ENCODE measurements around the gene FNTB.
A peak's percentile ranks its signal among the peaks of the same experiment; 100 is the strongest.

Gene FNTB

DNA sequence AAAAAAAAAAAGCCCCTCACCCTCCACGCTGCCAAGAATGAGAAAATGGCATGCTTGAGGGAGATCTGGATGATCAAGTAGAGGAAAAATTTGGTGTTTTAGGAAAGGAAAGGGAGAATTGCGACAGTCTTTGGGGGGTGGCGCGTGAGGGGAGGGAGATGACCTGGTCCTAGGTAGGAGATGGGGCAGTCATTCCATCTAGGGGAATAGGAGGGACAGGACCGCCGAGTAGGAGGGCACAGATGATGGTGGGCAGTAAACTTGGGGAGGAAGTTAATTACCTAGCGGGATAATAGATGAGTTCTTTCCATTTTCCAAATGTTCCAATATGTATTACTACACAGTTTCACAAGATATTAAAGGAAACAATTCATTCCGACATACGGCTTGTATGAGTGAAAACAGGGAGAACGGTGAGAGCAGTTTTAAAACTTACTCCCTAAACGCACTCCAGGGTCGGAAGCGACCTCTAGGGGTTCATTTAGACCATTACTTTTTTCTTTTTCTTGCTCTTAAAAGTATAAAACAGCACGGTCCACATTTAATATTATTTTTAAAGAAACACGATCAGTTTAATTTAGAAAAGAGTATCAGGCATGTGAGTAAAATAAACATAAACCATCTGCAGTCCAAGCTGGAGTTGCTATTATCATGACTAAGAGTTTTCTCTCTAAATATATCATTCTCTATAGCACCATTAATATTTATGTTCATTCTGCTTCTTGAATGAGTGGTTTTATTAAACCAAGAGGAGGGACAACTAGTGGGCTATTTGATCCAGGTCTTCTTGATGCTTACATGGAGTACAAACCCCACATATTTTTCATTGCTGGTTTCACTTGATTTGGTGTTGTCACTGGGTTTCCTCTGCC, 3.0 kb upstream of the FNTB start:
- peak; percentile 80 for DNase-seq

DNA sequence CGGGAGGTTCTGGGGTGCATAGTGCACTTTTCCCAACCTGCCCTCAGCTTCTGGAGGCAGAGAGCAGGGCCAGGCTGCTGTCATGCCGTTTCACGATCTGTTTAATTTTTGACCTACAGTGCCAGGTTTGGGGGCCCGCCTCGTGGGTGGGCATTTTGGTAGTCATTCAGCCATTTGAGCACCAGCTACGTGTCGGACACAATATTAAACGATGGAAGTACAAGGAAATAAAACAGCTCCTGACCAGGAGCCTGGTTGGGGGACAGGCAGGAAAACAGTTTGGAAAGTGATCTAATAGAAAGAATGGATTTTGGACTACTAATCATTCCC, 708 bp downstream of the FNTB start:
- DNase-seq: no peak

DNA sequence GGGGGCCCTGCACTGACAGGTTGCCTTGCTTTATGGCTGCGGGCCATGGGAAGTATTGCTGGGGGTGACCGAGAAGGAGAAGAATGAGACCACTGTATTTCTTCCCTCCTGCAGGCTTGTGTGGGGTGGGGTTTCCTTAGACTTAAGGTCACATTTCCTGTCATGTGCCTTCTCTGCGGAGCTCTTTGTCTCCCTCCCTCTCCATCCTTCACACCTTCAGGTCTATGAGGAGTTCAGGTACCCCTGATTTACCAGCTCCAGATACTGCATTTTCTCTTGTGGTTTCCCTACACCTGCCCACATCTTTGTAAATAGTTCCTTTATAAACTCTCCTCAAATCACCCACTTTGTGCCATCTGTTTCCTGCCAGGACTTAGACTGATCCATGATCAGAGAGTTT, 3.6 kb downstream of the FNTB start:
- DNase-seq: no peak

GRCh38 chr14:64990939-64991338, 4.2 kb downstream of the FNTB start:
- no peak for DNase-seq

DNA sequence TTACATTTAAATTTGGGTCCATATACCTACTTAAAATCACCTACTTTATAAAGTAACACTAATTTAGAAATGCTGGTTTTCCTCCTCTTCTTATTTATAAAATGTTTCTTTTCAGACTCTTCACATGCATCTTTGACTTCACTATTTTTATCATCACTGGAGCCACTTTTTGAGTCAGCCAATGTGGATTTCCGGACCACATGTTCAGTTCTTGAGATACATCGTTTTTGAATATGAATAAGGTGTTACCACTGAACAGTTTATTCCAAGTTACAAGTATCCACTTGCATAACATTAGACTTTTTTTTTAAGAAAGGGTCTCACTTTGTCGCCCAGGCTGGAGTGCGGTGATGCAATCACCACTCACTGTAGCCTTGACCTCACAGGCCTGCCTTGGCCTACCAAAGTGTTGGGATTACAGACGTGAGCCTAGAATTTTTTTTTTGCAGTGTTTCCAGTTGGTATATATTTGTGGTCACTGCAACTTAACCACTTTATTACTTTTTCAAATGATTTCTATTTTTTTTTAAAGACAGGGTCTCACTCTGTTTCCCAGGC, 5.7 kb downstream of the FNTB start:
- no peak for DNase-seq

DNA sequence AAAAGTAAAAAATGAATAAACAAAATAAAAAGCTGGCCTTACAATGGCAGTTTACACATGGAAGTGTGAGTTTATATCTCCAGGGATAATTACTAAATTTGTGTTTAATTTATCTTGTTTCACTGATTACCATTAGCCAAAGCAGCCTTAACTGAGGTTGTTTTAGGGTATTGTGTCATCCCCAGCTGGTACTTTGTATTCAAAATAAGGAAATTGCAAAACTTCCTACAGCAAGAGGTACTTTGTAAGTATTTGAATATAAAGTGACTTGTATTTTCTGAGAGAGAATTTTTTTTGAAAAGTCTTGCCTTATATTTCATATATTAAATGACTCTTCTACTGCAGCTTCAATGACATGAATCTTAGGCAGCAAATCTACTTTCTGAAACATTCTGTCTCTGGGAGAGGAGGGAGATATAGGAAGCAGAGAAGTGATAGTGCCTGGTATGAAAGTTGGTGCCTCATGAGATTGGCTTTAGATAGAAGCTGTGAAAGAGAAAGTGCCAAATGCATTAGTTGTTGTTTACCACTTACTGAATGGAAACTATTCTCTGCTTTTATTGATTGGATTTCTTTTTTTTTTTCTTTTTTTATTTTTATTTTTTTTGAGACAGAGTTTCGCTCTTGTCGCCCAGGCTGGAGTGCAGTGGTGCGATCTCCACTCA, 6.7 kb downstream of the FNTB start:
- DNase-seq: no peak

DNA sequence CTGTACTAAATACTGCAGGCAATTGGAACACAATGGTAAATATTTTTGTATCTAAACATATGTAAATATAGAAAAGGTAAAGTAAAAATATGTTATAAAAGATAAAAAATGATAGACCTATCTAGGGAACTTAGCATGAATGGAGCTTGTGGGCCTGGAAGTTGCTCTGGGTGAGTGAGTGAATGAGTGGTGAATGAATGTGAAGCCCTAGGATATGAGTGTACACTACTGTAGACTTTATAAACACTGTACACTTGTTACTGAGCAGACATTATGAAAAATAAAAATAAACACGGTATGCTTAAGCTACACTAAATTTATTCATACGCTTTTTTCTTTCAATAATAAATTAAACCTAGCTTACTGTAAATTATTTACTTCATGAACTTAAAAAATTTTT, 7.8 kb downstream of the FNTB start:
- DNase-seq: no peak

DNA sequence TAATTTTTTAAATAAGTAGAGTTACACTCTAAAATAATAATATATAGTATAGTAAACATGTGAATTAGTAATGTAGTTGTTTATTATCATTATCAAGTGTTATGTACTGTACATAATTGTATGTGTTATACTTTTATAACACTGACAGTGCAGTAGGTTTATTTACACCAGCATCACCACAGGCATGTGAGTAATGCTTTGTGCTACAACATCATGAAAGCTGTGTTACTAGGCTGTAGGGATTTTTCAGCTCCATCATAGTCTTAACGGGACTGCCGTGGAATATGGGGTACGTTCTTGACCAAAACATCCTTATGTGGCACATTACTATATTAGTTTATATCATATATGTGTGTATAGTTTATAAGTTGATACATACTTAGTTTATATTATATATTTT, 8.6 kb downstream of the FNTB start:
- no peak for DNase-seq

DNA sequence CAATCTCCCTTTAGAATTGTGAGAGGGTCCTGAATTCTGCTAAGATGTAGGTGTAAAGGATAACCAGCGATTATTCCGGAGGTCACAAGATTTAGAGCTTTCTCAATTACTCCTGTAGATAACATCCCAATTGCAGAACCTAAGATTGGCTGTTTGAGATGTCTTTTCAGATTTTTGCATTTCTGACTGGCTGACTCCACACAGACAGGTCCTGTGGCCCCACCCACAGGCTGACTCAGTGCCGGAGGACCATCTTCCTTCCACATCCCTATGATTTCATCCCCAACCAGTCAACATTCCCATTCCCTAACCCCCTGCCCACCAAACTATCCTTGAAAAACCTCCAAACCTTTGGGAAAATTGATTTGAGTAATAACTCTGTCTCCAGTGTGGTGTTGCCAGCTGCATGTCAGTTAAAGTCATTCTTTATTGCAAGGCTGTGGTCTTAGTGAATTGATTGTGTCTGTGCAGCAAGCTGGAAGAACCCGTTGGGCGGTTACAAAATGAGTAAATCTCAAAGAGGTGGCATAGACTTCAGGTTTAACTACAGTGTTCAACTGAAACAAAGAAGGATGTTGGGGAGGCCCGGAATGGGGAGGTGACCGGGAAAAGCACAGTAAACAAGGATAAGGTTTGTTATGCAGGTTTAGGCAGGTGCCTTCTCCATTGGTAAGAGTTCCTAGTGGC, 10.6 kb downstream of the FNTB start:
- DNase-seq: peak; percentile 65

DNA sequence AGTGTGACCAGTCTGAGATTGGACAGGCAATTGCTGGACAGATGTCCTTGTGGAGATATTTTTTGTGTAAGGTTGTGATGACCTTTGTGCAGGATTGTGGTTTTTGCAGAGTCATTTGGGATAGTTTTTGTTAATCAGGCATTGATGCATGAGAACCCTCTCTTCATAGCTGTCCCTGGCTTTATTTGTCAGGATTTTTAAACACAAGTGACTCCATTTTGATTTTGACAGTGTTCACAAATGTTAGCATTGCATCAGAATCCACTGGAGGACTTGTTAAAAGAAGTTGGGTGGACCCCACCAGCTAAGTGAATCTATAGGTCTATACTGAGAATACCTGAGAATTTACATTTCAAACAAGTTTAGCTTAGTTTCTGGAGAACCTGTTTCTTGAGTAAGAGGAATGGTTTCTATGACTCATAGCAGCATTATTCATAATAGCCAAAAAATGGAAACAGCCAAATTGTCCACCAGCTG, 11.8 kb downstream of the FNTB start:
- DNase-seq: no peak

GRCh38 chr14:65000898-65001591, 14.3 kb downstream of the FNTB start:
- DNase-seq: no peak

- no peak for DNase-seq
Measured at GRCh38 chr14:65001723-65002122, 15.0 kb downstream of the FNTB start.

DNA sequence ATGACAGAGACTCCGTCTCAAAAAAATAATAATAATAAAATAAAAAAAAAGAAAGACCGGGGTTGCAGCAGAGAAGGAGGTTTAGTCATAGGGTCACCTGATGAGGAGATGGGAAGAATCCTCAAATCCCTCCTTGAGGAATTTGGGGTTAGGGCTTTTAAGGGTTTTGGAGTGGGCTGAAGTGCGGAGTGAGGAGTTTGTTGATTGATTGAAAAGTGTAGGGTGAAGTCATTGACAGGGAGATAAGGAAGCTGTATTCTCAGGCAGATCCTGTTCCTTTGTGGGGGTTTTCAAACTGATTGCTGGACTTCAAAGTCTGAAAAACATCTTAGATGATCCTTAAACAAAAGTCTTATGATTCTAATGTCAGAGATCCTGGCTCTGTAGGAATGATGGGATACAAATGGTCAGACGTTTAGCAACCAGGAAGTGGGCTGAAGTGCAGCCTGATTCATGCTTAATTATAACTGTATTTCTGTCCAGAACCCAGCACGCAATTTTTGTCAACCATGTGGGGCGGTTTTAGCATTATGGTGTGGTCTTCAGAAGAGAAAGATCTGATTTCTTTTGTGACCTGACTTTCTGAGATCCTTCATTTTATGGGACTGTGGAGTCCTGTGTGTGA, 16.0 kb downstream of the FNTB start:
- no peak for DNase-seq

DNA sequence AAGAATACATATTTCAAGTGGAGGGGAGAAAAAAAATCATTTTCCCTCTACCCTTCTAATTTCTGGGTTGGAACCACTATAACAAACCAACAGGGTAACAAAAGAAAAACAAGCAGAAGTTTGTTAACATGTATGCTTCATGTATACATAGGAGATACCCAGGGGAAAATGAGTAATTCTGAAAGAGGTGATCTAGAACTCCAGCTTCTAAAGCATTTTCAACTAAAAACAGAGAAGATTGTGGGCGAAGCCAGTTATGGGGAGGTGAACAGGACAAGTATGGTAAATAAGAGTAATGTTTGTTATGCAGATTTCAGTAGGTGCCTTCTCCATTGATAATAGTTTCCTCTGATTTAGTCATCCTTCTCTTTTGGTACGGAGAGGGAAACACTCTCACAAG, 16.7 kb downstream of the FNTB start:
- no peak for DNase-seq

DNA sequence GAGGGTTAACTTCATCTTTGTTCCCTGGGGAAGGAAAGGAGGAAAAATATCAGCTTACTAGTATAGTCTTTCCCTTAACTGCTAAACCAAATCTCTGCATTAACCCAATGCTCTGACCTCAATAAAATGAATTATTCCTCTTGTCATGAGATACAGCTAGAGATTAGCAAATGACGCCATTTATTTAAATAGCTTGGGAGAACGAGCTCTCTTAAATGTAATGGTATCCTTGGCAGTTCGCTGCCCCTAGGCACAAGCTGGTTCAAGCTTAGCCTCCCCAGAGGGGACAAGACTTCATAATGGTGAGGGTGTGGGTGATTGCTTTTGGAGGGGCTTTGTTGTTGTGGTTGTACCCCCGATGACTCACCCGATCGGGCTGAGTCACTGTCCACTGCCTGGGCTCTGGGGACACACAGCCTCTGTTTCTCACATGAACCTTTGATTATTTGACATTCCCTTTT, 19.6 kb downstream of the FNTB start:
- no peak for DNase-seq

DNA sequence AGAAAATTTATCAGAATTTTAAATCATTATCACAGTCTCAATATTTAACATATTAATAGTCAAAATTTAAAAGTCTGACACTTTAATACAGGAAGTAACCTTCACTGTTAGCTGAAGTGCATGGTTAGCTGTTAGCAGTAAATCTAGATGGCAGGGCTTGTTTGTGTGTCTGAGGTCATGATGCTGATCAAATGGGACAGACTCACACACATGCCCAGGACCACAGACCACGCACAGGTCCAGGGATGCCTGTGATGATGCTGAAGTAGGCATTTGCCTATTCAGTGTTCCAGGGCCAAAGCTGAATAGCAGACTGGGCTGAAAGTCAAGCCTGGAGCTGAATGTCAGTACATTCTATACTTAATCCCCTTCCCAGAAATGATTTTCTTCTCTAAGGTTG, 20.5 kb downstream of the FNTB start:
- DNase-seq: no peak

DNA sequence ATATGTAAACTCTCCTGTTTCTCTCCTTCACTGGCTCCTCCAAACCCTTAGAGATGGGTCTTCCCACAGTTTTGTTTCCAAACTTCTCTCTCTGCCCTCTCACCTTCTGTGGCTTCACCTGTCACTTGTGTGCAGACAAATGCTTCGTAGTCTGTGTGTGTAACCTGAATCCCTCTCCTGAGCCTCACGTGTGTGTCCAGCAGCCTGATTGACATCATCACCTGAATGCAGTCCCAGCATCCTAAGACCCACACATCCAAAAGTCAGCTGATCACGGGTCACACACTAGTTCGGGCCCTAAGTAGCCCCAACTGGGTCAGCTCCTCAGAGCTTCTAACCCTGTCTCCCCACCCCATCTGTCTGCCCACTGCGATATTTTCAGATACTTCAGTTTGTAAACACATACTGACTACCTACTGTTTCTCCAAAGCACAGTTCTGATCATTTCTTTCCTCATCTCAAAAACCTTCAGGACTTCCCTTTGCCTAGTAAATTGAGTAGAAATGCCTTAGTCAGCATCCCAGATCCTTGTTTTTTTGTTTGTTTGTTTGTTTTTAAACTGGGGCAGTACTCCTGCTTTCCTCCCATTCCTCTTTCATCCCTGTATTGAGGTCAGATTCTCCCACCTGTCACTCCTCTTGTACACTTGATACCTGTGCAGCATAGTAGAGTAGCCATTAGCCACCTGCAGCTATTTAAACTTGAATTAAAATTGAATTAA, 23.7 kb downstream of the FNTB start:
- DNase-seq: no peak

DNA sequence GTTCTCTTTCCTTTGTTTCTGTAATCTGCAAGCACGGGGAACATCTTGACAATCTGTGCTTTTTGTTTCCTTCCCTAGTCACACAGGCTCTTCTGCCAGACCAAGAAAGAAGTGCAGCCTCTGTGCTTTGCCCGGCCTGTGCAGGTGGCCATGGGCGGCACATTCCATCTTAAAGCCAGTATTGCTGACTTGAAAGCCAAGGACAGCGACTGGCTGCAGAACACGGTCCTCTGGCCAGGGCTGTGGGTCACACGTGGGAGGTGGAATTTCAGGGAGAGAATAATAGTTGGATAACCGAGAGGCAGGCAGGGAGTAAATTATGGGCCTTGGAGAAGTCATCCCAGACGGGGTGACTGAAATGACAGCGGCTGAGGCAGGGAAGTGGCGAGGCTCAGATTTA, 24.8 kb downstream of the FNTB start:
- DNase-seq: no peak

GRCh38 chr14:65012353-65012752, 25.7 kb downstream of the FNTB start:
- DNase-seq: no peak

DNA sequence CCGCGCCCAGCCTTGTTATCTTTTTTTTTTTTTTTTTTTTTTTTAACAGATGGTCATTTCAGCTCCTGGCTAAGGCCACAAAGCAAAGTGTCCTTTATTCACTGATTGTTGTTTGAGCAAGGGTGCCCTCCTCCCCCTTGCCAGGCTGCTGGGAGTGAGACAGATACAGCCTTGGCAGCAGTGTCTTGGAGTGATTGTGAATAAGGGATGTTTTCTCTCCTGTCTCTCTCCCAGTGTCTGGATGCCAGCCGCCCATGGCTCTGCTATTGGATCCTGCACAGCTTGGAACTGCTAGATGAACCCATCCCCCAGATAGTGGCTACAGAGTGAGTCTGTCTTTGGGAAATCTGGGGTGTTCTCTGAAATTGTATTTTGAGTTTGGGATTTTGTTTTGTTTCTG, 28.7 kb downstream of the FNTB start:
- no peak for DNase-seq

DNA sequence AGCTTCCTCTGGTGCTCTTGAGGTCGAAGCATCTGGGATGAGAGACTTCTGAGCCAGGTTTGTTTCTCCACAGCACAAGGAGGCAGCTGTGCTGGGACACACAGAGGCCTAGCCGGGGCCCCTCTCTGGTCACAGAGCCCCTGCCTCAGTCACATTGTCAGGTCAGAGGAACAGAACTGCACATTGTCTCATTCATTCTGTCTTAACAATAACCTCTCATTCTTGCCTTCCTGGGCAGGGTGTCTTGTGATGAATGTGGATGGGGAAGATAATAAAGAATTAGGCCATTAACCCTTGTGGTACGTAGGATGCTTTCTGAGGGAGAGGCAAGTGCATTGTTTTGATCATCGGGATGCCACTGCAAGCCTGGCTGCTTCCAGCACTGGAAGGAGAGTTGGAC, 29.8 kb downstream of the FNTB start:
- DNase-seq: peak; percentile 13

Data from eye (tissue), 1 donor.